Medulla oblongata (tissue), 1 donor: ENCODE measurements around the gene RBM3.
"Not testable (repeated sequence)": the region's sequence is repeated elsewhere in the genome, so short reads cannot be mapped to it uniquely, and the experiment has no call there.

Experiments used
- DNase-seq: peaks from one replicate; pipeline ENCODE4 v3.0.0-alpha.2; 2015; ENCODE audit errors: extremely low spot score

The RBM3 gene

DNA sequence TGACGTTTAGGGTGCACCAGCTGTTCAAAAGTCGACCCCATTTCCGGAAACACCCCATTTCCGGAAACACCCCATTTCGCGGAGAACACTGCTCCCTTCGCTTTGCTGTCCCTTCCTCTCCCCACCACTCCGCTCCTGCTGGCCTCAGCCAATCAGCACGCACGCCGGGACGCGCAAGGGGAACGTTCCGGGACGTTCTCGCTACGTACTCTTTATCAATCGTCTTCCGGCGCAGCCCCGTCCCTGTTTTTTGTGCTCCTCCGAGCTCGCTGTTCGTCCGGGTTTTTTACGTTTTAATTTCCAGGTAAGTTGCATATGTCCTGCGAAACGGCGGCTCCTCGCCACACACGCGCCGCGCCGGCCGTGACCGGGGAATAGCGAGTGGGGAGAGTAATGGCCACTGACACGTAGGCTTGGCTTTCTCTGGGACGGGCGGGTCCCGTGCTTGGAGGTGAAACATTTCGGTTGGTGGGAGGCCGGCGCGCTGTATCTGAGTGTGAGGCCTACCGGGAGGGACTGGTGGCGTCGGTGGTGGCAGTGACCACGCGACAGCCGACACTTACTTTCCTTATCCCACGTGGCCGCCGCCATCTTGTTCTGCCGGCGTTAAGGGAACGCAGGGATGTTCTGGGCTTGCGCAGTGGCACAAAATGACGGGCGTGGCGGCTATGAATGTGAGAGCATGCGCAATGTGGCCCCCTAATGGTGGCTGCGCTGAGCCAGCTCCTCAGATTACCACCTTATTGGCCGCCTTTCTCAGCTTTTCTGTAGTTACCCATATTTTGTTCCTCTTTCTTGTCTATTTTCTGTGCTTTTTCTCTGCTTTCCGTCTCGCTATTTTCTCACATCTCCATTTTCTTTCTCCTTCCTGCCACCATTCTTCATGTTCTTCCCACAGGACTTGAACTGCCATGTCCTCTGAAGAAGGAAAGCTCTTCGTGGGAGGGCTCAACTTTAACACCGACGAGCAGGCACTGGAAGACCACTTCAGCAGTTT lies at the start of gene RBM3:
Gene RBM3, plus strand, starts transcription at position 215 of the 997 bp plus-strand sequence. Its CDS starts 697 bp downstream, at position 912.
- peak; percentile 92 for DNase-seq

DNA sequence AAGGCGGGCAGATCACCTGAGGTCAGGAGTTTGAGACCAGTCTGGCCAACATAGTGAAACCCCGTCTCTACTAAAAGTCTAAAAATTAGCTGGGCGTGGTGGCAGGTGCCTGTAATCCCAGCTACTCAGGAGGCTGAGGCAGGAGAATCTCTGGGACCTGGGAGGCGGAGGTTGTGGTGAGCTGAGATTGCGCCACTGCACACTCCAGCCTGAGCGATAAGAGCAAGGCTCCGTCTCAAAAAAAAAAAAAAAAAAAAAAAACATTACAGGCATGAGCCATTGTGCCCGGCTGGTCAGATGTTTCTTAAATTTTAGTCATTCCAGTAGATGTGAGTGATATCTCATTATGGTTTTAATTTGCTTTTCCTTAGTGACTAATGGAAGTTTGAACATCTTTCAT lies 48.4 kb upstream of the RBM3 start:
- not testable (repeated sequence) for DNase-seq

DNA sequence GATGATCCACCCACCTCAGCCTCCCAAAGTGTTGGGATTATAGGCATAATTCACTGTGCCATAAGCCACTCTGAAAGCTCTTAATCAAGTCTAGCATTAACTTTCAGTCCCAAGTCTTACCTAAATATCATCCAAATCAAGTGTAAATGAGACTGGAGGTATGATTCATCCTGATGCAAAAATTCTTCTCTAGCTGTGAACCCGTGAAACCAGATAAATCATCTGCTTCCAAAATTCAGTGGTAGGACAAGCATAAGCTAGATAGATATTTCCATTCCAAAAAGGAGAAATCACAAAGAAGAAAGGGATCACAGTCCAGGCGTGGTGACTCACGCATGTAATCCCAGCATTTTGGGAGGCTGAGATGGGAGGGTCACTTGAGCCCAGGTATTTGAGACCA lies 43.5 kb upstream of the RBM3 start:
- no peak for DNase-seq

DNA sequence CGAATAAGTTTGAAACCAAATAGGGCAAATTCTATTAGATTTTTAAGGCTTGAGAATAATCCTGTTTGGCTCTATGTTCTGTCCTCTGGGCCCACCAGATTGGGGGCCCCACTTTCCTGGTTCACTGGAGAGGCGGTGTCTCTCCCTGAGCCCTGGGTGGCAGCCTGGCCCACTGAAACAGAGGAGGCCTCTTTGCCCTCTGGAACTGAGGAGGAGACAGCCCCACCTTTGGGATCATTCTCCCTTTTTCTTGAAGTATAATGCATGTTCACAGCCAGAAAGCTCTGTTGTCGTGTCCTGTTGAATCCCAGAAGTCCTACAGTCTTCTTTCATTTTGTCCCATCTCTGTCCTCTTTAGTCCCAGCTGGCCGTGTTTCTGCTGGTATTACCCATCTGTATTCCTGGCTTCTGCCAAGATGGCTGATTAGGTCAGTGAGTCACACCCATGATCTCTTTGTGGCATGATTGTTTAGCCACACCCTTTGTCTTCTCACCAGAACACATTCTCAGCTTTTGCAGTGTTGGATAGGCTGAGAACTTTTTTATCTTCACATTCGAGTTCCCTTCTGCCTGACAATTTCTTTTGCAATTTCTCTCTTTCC lies 42.8 kb upstream of the RBM3 start:
- no peak for DNase-seq

DNA sequence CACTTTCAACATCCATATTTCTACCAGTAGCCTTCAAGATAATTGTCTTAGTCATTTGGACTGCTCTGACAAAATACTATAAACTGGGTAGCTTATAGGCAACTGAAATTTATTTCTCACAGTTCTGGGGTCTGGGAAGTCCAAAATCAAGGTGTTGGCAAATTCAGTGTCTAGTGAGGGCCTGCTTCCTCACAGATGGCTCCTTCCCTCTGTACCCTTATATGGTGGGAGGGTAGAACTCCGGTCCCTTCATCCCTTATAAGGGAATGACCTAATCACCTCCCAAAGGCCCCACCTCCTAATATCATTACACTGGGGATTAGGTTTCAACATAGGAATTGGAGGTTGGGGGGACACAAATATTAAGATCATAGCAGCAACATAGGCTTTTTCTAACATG lies 42.1 kb upstream of the RBM3 start:
- DNase-seq, result no peak

DNA sequence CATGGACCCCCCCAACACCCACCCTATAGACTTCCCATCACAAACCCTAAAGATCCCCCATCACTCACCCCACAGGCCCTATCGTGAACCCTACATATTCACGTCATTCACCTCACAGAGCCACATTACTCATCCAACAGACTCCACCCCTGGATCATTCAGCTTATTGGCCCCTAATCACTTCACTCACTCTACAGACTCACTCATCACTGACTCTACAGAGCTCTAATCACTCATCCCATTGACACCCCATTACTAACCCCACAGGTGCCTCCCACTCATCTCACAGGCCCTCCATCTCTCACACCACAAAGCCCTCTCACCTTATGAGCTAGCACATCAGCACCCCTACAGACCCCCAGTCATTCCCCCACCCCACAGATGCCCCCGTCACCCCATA lies 41.1 kb upstream of the RBM3 start:
- DNase-seq, result no peak

DNA sequence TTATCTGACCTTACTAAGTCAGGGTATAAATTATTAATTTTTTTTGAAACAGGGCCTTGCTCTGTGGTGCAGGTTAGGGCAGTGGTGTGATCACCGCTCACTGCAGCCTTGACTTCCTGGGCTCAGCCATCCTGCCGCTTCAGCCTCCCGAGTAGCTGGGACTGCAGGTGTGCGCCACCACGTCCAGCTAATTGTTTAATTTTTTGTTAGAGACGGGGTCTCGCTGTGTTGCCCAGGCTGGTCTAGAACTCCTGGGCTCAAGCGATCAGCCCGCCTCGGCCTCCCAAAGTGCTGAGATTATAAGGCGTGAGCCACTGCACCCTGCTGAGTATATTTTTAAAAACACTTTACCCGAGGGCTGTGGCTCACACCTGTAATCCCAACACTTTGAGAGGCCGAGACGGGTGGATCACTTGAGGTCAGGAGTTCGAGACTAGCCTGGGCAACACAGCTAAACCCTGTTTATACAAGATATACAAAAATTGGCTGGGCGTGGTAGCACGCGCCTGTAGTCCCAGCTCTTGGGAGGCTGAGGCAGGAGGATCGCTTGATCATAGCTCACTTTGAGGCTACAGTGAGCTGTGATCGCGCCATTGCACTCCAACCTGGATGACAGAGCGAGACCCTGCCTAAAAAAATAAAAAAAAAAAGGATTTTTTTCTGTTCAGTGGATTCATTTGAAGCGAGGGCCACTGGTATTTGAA lies 35.5 kb upstream of the RBM3 start:
- DNase-seq, result no peak

DNA sequence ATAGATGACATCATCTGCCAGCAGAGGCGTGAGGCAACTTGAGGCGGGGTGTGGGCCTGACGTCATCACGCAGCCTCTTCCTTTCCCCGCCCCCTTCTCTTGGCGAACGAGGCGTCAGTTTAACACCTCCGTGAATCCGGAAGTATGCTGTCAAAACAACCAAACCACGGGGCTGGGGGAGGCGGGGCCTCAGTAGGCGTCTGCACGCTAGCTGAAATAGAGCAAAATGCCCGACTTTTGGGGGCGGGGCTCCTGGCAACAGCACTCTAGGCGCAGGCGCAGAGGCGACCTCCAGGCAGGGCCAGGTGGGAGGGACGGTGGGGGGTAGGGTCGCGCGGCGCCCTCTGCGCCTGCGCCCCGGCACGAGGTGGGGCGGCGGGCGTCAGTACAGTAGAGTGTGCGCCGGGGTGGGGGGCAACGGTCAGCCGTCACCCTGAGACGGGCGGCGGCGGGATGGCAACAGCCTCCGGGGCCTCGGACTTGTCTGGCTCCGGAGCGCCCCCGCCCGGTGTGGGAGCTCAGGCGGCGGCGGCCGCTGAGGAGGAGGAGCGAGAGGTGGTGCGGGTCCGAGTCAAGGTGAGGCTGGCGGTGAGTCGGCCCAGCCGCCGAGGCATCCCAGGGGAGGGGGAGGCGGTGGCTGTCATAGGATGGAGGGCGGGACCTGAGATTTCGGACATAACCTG lies 34.8 kb upstream of the RBM3 start, which contains the start of gene TBC1D25:
Gene TBC1D25, plus strand, starts transcription at position 370 of the 683 bp plus-strand sequence. Its CDS starts 84 bp downstream, at position 454.
- peak; percentile 94 for DNase-seq

DNA sequence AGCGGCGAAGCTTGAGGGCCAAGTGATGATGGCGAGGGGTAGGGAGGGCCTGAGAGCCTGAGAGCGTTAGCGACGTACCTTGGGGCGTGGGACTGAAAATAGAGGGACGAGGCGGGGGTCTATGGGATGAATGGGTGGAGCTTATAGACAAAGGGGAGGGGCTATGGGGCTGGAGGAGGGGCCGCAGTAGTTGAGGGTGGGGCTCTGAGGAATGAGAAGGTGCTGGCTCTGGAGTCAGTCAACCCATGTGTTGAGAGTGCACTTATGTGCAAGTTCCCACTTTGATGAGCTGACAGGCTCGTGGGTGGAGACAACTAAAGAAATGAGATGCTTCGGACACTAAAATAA lies 34.3 kb upstream of the RBM3 start:
- peak; percentile 17 for DNase-seq

DNA sequence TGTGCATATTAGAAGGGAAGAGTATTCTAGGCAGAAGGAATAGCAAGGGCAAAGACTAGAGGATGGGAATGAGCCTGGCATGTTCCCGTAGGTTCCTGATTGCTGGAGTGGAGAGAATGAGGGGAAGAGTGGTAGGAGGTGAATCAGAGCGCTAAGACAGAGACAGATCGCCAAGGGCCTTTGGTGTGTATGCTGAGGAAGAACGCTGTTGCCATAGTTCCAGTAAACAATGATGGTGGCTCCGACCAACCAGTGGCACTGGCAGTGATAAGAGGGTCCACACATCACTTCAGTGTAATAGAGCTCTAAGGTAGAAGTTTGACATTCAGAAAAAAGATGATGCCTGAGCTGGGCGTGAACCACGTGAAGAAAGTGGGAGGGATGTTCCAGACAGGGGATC lies 33.8 kb upstream of the RBM3 start:
- DNase-seq, result peak; percentile 2

DNA sequence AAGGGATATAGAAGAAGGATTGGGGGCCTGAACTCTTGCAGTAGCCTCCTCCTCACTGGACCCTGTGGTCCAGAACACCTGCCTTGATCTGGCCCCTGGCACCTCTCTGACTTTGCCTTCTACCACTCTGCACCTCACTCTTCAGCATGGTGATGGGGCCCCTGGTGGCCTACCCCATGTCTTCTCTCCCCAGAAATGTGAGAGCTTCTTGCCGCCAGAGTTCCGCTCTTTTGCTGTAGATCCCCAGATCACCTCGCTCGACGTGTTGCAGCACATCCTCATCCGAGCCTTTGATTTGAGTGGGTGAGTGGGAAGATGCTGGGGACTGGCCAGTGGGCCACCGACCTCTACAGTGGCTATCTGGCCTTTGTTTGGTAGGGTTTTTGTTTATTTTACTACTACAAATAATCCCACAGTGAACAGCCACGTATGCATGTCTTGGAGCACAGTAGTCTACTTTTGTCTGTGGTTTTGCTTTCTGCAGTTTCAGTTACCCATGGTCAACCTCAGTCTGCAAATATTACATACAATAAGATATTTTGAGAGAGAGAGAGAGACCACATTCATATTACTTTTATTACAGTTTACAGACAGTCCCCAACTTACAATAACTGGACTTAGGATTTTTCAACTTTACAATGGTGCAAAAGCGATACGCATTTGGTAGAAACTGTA lies 33.0 kb upstream of the RBM3 start:
- DNase-seq, result no peak

DNA sequence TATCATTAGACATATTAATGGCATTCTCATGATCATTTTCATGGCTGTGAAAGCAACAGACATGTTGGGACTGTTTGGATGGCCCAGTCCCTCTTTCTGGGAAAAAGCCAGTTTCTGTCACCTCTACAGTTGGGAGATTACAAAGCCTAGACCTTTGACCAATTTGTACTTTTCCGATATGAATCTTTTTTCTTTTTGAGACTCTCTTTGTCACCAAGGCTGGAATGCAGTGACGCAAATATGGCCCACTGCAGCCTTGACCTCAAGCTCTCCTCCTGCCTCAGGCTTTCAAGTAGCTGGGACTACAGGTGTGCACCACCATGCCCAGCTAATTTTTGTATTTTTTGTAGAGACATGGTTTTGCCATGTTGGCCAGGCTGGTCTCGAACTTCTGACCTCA lies 25.4 kb upstream of the RBM3 start:
- no peak for DNase-seq

DNA sequence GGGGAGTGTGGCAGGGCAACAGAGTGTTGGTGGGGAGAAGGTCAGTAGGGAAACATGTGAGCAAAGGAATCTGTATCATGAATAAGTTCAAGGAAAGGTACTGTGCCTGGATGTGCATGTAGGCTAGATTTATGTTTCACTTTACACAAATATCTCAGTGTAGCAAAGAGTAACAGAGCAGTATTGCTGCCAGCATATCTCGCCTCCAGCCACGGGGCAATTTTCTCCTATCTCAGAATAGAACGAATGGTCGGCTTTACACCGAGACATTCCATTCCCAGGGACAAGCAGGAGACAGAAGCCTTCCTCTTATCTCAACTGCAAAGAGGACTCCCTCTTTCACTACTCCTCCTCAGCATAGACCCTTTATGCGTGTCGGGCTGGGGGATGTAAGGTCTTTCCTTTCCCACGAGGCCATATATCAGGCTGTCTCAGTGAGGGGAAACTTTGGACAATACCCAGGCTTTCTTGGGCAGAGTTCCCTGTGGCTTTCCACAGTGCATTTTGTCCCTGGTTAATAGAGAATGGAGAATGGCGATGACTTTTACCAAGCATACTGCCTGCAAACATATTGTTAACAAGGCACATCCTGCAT lies 18.5 kb upstream of the RBM3 start:
- not testable (repeated sequence) for DNase-seq

DNA sequence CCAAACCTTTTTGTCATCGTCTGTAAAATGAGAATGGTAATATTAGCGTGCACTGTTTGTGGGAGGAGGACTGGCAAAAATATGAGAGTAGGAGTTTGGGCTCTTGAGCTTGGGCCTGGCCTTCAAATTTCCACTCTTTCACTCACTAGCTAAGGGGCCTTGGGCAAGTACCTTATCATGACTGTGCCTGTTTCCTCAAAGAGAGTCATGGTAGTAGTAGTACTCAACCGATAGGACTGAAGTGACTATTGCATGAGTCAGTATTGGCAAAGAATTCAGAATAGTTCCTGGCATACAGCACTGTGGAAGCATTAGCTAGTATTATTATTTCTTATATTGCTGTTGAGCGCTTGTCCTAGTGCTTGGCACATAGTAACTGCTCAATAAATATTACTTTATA lies 16.0 kb upstream of the RBM3 start:
- DNase-seq, result no peak

DNA sequence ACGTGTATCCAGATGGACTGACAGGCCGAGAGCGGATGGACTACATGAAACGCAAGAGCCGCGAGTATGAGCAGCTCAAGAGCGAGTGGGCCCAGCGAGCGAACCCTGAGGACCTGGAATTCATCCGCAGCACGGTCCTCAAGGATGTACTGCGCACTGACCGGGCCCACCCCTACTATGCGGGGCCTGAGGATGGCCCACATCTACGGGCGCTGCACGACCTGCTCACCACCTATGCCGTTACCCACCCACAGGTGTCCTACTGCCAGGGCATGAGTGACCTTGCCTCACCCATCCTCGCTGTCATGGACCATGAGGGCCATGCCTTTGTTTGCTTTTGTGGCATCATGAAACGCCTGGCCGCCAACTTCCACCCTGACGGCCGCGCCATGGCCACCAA lies 14.6 kb upstream of the RBM3 start:
- no peak for DNase-seq

DNA sequence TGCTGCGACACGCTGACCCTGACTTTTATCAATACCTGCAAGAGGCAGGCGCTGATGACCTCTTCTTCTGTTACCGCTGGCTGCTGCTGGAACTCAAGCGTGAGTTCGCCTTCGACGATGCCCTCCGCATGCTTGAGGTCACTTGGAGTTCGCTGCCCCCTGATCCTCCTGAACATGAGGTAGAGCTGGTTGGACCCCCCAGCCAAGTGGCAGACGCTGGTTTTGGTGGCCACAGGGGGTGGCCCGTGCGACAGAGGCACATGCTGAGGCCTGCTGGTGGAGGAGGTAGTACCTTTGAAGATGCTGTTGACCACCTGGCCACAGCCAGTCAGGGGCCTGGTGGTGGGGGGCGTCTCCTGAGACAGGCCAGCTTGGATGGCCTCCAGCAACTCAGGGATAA lies 14.2 kb upstream of the RBM3 start:
- DNase-seq, result no peak

DNA sequence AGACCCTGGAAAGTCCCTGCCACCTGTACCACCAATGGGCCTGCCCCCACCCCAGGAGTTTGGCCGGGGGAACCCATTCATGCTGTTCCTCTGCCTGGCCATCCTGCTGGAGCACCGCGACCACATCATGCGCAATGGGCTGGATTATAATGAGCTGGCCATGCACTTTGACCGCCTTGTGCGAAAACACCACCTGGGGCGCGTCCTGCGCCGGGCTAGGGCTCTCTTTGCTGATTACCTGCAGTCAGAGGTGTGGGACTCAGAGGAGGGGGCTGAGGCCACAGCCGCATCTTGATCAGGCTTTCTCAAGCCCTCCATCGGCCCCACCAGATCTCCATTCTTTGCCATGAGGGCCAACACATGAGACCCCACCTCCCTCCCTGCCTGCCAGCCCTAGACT lies 13.6 kb upstream of the RBM3 start:
- no peak for DNase-seq

DNA sequence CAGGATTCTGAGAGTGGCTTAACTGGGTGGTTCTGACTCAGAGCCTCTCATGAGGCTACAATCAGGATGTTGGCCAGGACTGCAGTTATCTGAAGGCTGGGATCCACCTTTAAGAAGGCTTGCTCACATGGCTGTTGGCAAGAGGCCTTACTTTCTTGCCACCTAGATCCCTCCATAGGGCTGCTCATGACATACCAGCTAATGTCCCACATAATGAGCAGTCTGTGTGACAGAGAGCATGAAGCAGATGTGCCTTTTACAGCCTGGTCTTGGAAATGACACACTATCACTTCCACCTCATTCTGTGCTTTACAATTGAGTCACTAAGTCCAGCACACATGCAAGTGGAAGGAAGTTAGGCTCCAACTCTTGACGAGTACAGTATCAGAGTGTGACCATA lies 4.3 kb upstream of the RBM3 start:
- DNase-seq, result no peak

DNA sequence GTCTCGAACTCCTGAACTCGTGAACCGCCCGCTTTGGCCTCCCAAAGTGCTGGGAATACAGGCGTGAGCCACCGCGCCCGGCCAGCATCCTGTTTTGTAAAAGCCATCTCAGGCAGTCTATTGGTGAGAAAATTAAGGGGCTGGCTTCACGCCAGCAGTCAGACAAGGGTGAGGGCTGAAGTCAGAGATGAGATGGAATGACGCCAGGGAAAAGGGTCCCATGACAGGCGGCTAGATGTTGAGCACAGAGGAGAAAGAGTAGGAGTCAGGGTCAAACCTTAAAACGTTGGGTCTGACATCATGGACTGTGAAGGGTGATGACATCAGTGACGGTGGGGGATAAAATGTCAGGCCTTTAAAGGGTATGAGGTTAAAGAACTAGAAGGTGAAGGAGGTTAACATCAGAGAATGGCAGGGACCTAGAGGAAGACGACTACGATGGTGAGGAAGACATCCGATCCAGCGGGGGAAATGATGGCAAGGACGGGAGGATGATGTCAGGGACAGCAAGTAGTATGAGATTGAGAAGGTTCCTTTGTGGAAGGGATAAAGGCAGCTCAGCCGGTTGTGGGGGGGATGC lies 504 bp upstream of the RBM3 start:
- peak; percentile 29 for DNase-seq

DNA sequence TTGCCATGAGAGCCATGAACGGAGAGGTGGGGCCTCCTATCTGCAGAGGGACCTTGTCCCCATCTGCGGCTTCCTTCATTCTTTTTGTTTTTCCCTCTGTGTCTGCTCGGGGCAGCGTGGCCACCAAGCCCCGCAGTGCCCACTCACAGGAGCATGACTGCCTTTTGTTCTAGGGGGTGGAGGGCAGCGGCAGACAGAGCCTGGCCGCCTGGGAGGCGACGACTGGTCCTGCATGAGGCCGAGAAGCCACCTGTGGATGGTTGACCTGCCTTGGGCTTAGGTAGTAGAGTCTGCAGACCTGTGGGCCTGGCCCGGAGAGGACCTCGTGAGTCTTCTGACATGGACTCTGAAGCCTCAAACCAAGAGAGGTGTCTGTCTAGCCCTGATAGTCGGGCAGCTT lies 1.4 kb downstream of the RBM3 start:
- DNase-seq, result no peak

DNA sequence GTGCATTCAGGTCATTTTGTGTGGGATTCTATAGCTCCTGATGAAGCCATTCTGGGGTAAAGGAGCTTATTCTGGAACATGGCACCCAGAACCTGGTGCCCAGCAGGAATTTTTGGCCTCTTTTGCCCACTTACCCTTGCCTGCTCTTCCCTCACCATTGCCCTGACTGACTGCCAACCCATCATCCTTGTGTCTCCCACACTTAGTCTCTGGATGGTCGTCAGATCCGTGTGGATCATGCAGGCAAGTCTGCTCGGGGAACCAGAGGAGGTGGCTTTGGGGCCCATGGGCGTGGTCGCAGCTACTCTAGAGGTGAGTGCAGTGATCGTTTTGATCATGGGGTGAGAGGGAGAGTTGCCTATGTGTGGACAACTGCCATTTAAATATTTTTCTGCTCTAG lies 1.8 kb downstream of the RBM3 start:
- DNase-seq, result no peak
